NOMO-1 treated with dmso at 0.1 percent for 144 hours (cell line): ENCODE data around the gene FBXW9.
"Not testable (repeated sequence)": the region's sequence is repeated elsewhere in the genome, so short reads cannot be mapped to it uniquely, and the experiment has no call there.

ENCODE experiments used
- DNase-seq: peaks from one replicate; lab custom pipeline; 2025; ENCODE audit not compliant: unreplicated experiment; lab: John Stamatoyannopoulos, UW

Gene FBXW9

DNA sequence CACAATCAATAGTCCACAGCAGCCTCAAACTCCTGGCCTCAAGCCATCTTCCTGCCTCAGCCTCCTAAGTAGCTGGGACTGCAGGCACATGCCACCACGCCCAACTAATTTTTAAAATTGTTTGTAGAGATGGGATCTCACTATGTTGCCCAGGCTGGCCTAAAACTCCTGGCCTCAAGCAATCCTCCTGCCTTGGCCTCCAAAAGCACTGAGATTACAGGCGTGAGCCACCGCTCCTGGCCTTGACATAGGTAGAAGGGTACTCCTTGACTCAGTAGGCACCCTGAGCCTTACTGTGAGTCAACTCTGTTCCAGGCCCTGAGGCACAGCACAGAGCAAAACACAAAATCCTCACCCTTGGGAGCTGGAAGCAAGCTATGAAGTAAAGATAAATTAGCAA lies 19.5 kb upstream of the FBXW9 start:
- no peak for DNase-seq

GRCh38 chr19:12715102-12715501 lies 18.7 kb upstream of the FBXW9 start:
- DNase-seq: no peak

GRCh38 chr19:12713304-12713703 lies 16.9 kb upstream of the FBXW9 start:
- DNase-seq: not testable (repeated sequence)

DNA sequence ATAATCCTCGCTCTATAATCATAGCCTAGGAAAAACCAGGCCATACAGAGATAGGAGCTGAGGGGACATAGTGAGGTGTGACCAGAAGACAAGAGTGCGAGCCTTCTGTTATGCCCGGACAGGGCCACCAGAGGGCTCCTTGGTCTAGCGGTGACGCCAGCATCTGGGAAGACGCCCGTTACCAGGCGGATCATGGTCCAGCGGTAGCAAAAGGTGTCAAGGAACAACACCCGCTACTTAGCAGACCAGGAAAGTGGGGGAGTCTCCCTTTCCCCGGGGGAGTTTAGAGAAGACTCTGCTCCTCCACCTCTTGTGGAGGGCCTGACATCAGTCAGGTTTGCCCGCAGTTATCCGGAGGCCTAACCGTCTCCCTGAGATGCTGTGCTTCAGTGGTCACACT lies 15.6 kb upstream of the FBXW9 start:
- DNase-seq: not testable (repeated sequence)

GRCh38 chr19:12711187-12711586 lies 14.8 kb upstream of the FBXW9 start:
- DNase-seq: no peak

DNA sequence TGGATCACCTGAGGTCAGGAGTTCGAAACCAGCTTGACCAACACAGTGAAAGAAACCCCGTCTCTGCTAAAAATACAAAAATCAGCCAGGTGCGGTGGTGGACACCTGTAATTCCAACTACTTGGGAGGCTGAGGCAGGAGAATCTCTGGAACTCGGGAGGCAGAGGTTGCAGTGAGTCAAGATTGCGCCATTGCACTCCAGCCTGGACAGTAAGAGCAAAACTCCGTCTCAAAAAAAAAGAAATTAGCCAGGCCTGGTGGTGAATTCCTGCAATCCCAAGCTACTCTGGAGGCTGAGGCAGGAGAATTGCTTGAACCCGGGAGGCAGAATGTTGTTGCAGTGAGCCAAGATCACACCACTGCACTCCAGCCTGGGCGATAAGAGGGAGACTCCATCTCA lies 12.2 kb upstream of the FBXW9 start:
- DNase-seq: no peak

GRCh38 chr19:12706332-12706718 lies 9.9 kb upstream of the FBXW9 start:
- no peak for DNase-seq

DNA sequence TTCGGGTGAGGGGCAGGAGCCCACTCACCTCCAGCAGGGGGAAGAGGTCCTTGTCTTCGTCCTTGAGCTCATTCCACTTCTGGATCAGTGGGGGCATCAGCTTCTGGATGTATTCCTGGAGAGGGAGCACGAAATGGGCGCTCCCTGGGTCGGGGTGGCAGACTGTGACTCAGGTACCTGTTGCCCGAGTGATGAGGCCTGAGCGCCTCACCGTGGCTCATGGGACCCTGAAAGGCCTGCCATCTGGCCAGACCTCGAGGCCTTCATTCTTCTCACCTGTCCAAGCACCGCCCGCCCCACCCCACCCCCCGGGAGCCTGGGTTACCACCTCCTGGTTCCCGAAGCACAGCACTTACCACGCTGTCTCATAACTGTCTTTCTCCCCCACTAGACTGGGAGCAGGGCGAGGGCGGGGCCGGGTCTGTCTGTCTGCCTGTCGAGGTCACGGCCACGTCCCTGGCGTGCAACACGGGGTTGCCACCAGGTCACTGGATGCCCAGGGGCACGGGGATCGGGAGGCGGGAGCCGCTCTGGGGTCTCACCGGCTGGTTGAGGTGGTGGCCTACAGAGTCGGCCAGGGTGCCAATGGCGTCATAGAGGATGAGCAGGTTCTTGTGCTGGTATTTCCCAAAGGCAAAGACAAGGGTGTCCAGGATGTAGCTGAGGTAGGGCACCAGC lies 9.4 kb upstream of the FBXW9 start:
- no peak for DNase-seq

DNA sequence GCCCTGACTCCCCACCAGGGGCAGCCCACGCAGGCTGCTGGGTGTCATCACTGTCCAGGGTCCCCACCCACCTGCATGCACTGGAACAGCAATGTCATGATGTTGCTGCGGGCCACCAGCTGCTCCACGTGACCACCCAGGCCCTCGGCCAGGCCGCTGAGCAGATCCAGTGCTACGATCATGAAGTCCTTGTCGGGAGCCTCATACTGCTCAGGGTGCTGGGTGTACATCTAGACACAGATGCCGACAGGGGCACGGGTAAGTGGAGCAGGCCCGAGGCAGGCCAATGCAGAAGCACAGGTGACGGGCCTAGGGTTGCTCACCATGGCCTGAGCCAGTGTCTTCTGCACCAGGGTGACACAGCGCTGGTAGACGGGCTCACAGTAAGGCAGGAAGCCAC lies 8.7 kb upstream of the FBXW9 start:
- DNase-seq: no peak

DNA sequence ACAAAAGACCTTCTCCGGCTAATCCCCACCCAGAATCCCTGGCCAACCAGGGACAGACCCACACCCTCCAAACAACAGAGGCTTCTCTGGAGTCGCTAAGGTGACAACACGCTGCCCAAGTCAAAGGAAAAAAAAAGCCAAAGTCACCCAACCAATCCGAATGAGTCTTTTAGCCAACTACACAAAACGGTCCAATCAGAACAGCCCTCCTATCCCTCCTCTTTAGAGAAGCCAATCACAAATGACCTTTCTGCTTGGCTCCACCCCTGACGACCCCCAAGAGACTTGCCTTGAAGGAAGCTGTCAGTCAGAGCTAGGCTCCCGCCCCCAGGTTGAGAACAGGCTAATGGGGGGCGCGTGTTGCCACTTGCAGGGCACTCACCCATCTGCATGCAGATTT lies 6.6 kb upstream of the FBXW9 start:
- no peak for DNase-seq

DNA sequence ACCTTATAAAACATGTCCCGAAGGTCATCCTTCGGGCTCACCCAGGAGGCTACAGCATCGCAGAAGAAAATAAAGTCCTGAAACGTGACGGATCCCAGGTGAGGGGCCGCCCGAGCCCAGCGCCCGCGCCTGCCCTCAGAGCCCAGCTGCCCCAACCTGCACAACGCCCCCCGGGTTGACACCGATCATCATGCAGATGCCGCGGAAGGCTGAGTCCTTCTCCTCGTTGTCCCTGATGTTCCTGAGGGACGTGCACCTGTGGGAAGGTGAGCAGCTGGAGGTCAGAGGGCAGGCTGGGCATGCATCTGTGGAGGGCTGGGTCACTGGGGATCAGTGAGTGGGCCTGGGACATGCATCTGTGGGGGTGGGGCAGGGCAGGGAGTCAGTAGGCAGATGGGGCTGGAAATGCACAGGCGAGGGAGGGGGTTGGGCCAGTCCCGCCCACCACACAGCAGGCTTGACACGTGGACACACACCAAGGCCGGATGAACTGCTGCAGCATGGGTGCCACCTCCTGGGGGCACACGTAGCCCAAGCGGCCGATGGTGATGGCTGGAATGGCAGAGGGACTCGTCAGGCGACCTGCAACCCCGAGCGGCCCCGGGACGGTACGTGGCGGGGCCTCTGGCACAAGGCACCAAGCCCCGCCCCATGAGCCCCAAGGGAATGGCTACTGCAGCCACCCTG lies 5.3 kb upstream of the FBXW9 start:
- DNase-seq: no peak

DNA sequence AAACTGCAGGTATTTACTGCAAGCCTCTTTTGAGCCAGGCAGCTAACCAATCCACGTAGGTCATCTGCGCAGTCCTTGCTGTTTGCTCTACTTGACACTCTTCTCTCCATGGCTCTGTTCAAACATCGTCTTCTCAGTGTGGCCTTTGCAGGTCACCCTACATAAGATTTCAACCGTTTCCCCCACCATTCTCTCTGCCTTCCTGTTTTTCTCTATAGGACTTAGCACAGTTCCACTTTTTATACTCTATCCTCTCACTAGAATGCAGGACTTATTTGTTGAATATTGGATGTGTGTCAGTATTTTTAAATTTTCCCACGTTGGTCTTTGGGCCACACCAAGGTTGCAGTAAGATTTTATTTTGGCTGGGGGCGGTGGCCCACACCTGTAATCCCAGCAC lies 1.7 kb upstream of the FBXW9 start:
- no peak for DNase-seq

- DNase-seq: not testable (repeated sequence)
These were observed 994 bp upstream of the FBXW9 start for GRCh38 chr19:12697425-12697824.

DNA sequence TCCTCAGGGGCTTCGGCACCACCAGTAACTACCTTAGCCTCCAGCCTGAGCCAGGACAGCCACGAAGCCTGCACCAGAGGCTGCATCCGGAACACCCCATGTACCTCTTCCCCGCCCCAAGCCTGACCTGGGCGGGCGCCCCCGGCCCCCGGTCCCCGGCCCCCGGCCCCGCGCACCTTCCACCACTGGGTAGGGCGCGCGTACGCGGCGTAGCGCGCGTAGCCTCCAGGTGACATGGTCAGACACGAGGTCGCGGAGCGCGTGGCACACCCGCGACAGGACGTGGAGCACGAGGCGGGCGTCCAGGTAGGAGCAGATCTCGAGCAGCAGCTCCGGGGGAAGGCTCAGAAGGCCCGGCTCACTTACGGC lies 450 bp downstream of the FBXW9 start:
- DNase-seq: no peak

- no peak for DNase-seq
These were observed 917 bp downstream of the FBXW9 start for GRCh38 chr19:12695514-12695913.

DNA sequence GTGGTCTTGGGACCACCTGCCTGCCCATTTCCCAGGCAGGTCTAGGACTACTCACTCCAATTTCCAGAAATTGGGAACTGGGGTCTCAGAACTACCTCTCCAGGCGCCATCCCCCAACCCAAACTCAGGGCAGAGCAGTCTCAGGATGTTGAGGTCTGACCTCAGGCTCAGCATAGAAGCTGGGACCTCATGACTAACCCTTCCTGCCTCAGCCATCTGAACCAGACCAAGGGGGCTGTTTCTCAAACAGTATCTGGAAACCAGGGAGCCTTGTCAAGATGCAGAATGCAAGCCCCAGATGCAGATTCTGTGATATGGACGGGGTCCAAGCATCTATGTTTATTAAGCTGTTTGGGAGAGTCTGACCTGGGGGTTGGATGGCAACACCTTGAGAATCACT lies 1.3 kb downstream of the FBXW9 start:
- DNase-seq: no peak

- DNase-seq: no peak
These were observed 1.8 kb downstream of the FBXW9 start for GRCh38 chr19:12694641-12695040.

DNA sequence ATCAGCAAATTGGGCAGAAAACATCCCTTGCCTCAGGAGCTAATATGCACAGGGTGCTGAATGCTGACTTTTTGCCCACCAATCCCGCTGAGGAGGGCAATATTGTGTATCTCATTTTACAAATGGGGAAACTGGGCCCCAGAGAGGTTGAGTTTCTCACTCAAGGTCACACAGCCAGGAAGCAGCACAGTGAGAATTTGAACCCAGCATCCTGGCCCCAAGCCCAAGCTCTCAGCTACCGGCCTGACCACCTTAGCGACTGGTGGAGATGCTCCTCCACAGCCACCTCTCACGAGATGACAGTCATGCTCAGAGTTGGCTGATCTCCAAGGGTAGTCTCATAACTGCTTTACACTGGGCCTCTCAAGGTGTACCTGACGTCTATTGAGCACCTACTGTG lies 3.5 kb downstream of the FBXW9 start:
- no peak for DNase-seq

GRCh38 chr19:12689581-12690216 lies 6.7 kb downstream of the FBXW9 start:
- no peak for DNase-seq

GRCh38 chr19:12689012-12689411 lies 7.4 kb downstream of the FBXW9 start:
- no peak for DNase-seq

DNA sequence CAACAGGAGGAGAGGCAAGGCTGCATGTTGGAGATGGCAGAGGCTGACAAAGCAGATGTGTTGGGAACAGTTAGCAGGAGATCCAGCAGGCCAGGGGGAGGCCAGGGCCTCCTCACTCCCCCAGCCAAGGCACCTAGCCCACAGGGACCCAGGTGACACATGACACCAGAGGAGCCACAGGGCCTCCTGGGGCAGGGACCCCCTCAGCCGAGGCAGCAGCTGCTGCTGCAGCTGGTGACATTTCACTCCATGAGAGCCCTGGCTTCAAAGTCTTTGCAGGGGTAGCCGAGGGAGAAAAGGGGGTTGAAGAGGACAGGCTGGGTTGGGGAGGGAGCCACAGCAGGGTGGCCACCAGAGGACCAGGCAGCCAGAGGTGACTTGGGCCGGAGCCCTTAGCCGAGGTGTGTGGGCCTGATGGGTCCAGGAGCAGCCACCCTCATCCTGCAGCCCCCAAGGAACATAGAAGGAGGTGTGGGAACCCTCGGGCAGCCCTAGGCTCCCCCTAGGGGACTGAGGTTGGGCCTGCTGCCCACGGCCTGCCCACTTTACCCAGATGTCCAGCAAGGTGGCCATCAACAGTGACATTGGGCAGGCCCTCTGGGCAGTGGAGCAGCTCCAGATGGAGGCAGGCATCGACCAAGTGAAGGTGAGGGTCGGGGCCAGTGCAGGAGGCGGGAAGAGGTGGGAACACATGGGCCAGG lies 8.8 kb downstream of the FBXW9 start, which contains the start of gene GNG14:
Gene GNG14, plus strand, starts transcription at position 503 of the 701 bp plus-strand sequence. Its CDS starts 51 bp downstream, at position 554.
- DNase-seq: no peak

DNA sequence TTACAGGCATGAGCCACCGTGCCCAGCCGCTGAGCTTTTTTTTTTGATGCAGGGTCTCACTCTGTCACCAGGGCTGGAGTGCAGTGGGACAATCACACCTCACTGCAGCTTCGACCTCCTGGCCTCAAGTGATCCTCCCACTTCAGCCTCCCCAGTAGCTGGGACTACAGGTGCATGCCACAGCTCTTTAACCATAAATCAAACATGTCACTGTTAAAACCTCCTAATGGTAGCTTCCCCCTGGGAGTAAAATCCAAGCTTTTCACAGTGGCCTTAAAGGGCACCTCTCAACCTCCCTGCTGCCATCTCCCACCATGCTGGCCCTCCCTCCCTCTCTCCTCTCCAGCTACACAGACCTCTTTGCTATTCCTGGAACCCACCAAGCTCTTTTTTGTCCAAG lies 10.6 kb downstream of the FBXW9 start:
- no peak for DNase-seq
